Measurements from ENCODE around the gene SLAMF7. TPM values are rescaled to one million over a fixed set of nuclear protein-coding genes. Genes with fewer than 3 reads are reported as not detected.

SLAMF7 gene
- total and polyA plus RNA-seq, 11 donors = 0.21 to 28.0 (median 0.34) TPM; not detected in 4

DNA sequence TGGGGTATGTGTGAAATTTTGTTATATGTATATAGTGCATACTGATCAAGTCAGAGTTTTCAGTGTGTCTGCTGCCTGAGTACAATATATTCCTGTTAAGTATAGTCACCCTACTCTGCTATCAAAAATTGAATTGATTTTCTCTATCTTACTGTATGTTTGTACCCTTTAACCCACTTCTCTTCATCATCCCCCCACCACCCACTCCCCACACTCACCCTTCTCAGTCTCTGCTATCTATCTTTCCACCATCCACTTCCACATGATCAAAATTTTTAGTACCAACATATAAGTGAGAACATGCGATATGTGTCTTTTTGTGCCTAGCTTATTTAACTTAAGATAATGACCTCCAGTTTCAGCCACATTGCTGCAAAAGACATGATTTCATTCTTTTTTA lies 61.1 kb downstream of the SLAMF7 start:
- intact Hi-C loops (cut with DNase I) = no loop called here
- 94 to 99% (median 98%) methylated on average over 1 of the region's 1 CpG for WGBS, 4 donors
- DNase-seq = no peak

DNA sequence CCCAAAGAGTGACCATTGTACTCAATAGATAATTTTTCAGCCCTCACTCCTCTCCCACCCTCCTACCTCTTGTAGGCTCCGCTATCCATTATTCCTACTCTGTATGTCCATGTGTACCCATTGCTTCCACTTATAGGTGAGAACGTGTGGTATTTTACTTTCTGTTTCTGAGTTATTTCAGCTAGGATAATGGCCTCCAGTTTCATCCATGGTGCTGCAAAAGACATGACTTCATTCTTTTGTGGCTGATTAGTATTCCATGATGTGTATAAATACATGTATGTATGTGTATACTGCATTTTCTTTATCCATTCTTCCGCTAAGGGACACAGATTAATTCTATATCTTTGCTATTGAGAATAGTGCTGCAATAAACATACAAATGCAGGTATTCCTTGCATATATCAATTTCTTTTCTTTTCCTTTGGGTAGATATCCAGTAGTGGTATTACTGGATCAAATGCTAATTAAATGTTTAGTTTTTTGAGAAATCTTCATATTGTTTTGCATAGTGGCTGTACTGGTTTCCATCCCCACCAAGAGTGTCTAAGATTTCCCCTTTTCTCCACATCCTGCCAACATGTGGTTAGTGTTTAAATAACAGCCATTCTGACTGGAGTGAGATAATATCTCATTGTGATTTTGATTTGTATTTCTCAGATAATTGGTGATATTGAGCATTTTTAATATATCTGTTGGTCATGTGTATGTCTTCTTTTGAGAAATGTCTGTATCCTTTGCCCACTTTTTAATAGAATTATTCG lies 61.8 kb downstream of the SLAMF7 start:
- Histone ChIP-seq H3K36me3 (no peaks in the 10 kb centered on the region), H3K27me3 (no peaks in the 10 kb centered on the region), H3K4me1 (peaks cover 0 to 9% (median 0%) of the 10 kb centered on the region in 12 donors), H3K4me3 (peak overlapping the region in 1 of 12 donors; percentile 16), H3K9me3 (peaks cover 0 to 6% (median under 1%) of the 10 kb centered on the region in 12 donors), H3K27ac (no peak overlapping the region)
- ATAC-seq = no peak
- WGBS, 4 donors = 49 to 59% (median 51%) methylated on average over 4 of the region's 4 CpGs
- no peak for TF ChIP-seq POLR2A (IDR thresholded peaks at IDR 0.05)
- TF ChIP-seq, protein P1, sequence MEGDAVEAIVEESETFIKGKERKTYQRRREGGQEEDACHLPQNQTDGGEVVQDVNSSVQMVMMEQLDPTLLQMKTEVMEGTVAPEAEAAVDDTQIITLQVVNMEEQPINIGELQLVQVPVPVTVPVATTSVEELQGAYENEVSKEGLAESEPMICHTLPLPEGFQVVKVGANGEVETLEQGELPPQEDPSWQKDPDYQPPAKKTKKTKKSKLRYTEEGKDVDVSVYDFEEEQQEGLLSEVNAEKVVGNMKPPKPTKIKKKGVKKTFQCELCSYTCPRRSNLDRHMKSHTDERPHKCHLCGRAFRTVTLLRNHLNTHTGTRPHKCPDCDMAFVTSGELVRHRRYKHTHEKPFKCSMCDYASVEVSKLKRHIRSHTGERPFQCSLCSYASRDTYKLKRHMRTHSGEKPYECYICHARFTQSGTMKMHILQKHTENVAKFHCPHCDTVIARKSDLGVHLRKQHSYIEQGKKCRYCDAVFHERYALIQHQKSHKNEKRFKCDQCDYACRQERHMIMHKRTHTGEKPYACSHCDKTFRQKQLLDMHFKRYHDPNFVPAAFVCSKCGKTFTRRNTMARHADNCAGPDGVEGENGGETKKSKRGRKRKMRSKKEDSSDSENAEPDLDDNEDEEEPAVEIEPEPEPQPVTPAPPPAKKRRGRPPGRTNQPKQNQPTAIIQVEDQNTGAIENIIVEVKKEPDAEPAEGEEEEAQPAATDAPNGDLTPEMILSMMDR (IDR thresholded peaks at IDR 0.05) = no peak
- intact Hi-C loops (cut with DNase I) = no loop called here
- DNase-seq = no peak

More for the DNA sequence above, 61.1 kb downstream of the SLAMF7 start:
- Histone ChIP-seq H3K27ac (no peak overlapping the region), H3K27me3 (no peaks in the 10 kb centered on the region), H3K4me3 (peak overlapping the region in 1 of 12 donors; percentile 16), H3K4me1 (peaks cover 0 to 9% (median 0%) of the 10 kb centered on the region in 12 donors), H3K9me3 (peaks cover 0 to 7% (median 0%) of the 10 kb centered on the region in 12 donors), H3K36me3 (no peaks in the 10 kb centered on the region)
- TF ChIP-seq, protein P1 (IDR thresholded peaks at IDR 0.05) = no peak
- TF ChIP-seq POLR2A (IDR thresholded peaks at IDR 0.05) = no peak
- no peak for ATAC-seq

DNA sequence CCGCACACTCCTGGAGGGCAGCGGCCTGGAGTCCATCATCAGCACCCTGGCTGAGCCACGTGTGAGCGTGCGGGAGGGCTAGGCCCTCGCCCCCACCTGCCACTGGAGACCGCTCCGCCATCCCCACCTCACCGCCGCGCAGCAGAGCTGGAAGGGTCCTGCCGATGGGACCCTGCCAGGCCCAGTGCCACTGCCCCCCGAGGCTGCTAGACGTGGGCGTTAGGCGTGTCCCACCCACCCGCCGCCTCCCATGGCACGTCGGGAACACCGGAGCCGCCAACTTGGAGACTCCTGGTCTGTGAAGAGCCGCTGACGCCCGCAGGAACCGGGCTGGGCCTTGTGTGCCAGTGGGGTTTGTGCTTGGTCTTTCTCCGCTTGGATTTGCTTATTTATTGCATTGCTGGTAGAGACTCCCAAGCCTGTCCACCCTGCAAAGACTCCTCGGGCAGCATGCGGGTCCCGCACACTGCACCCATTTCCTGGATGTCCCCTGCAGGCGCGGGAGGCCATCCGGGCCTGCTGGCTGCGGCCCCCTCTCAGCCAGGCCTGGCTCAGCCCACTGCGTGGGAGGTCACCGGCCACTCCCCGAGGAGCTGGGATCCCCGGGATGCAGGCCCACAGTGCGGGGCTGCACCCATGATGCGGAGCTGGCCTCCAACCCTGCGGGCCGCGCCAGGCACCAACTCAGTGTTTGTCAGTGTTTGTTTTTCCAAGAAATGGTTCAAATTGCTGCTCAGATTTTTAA lies 63.0 kb downstream of the SLAMF7 start:
- Histone ChIP-seq H3K4me3 (no peak overlapping the region), H3K36me3 (no peaks in the 10 kb centered on the region), H3K27me3 (no peaks in the 10 kb centered on the region), H3K4me1 (peaks cover 0 to 9% (median 0%) of the 10 kb centered on the region in 12 donors), H3K27ac (no peak overlapping the region), H3K9me3 (peaks cover 0 to 17% (median 11%) of the 10 kb centered on the region in 12 donors)
- 91 to 93% (median 91%) methylated on average over 39 to 43 of the region's 43 CpGs for WGBS, 4 donors
- no peak for DNase-seq
- ATAC-seq = peak in 1 of 4 donors; percentile 15
- TF ChIP-seq, protein P1 (IDR thresholded peaks at IDR 0.05) = no peak
- no peak for TF ChIP-seq POLR2A (IDR thresholded peaks at IDR 0.05)
- intact Hi-C loops (cut with DNase I) = no loop called here

Other genes starting within 250 kb of the SLAMF7 start
- 1 to 10 TPM in 2 of 9 donors, under 1 TPM in 7; 0.09 to 3.8 (median 0.31) TPM for gene SLAMF6, start 216.0 kb upstream of the SLAMF7 start, total RNA-seq
- under 1 TPM; 0.10 to 0.30 TPM for gene SLAMF6, start 216.0 kb upstream of the SLAMF7 start, polyA plus RNA-seq
- gene CD84, start 159.8 kb upstream of the SLAMF7 start, total RNA-seq = 10 to 100 TPM in 2 of 9 donors, 1 to 10 TPM in 6, under 1 TPM in 1; 0.90 to 36.2 (median 1.4) TPM
- gene CD84, start 159.8 kb upstream of the SLAMF7 start, polyA plus RNA-seq = under 1 TPM; 0.49 to 0.61 TPM
- gene SLAMF1, start 92.2 kb upstream of the SLAMF7 start, total RNA-seq = 1 to 10 TPM in 1 of 9 donors, under 1 TPM in 3, not detected in 5; 0.14 to 4.3 (median 0.60) TPM
- under 1 TPM; 0.21 to 0.80 TPM for gene SLAMF1, start 92.2 kb upstream of the SLAMF7 start, polyA plus RNA-seq
- 10 to 100 TPM in 1 of 9 donors, 1 to 10 TPM in 3, under 1 TPM in 5; 0.49 to 31.6 (median 0.71) TPM for gene CD48, start 27.4 kb upstream of the SLAMF7 start, total RNA-seq
- 1 to 10 TPM in 1 of 2 donors, under 1 TPM in 1; 0.53 to 2.4 TPM for gene CD48, start 27.4 kb upstream of the SLAMF7 start, polyA plus RNA-seq
- gene LY9, start 56.9 kb downstream of the SLAMF7 start, total RNA-seq = 1 to 10 TPM in 1 of 9 donors, under 1 TPM in 4, not detected in 4; 0.06 to 2.5 (median 0.37) TPM
- under 1 TPM in 1 of 2 donors, not detected in 1; 0.18 TPM for gene LY9, start 56.9 kb downstream of the SLAMF7 start, polyA plus RNA-seq
- gene CD244, start 123.6 kb downstream of the SLAMF7 start, total RNA-seq = 1 to 10 TPM in 2 of 9 donors, under 1 TPM in 2, not detected in 5; 0.10 to 2.2 (median 1.2) TPM
- gene CD244, start 123.6 kb downstream of the SLAMF7 start, polyA plus RNA-seq = under 1 TPM; 0.08 to 0.22 TPM
- gene ITLN1, start 145.9 kb downstream of the SLAMF7 start, total RNA-seq = 1,000 to 10,000 TPM in 1 of 9 donors, 10 to 100 TPM in 1, 1 to 10 TPM in 3, under 1 TPM in 2, not detected in 2; 0.35 to 2,168 (median 2.6) TPM
- gene ITLN1, start 145.9 kb downstream of the SLAMF7 start, polyA plus RNA-seq = 1 to 10 TPM in 1 of 2 donors, under 1 TPM in 1; 0.62 to 2.1 TPM
- gene ITLN2, start 215.6 kb downstream of the SLAMF7 start, total RNA-seq = 1 to 10 TPM in 1 of 9 donors, under 1 TPM in 1, not detected in 7; 0.46 to 4.1 TPM
- under 1 TPM; 0.15 to 0.23 TPM for gene ITLN2, start 215.6 kb downstream of the SLAMF7 start, polyA plus RNA-seq

Measured in heart left ventricle (tissue), 16 donors.